ENCODE measurements around the gene MTHFR. TPM values are rescaled to one million over a fixed set of nuclear protein-coding genes. Genes with fewer than 3 reads are reported as not detected.

MTHFR gene
- total RNA-seq, 4 donors from 2014 or later: 10.2 to 24.7 (median 18.1) TPM

- TF ChIP-seq POLR2A (IDR thresholded peaks at IDR 0.05) (no peak), CTCF (IDR thresholded peaks at IDR 0.05 in 4 of 5, conservative IDR thresholded peaks at IDR 0.05 in 1 of 5) (no peak)
- peaks cover 0 to 7% of the 10 kb centered on the region in 2 donors for H3K36me3 ChIP-seq
- H3K9me3 ChIP-seq: no peaks in the 10 kb centered on the region
- no peak overlapping the region for H3K4me3 ChIP-seq
- no peaks in the 10 kb centered on the region for H3K4me1 ChIP-seq
- no peak overlapping the region for H3K27ac ChIP-seq
- intact Hi-C loops (cut with DNase I; ENCODE audit: low total_unique reads) (no loop called here), in situ Hi-C loops (cut with MboI; ENCODE audit: low sequenced_read_pairs in 4 of 4) (no loop called here)
- H3K27me3 ChIP-seq: peaks cover 0 to 13% (median 0%) of the 10 kb centered on the region in 3 donors
- ATAC-seq (no peak), DNase-seq (no peak)
Measured at GRCh38 chr1:11850156-11850555, 44.4 kb upstream of the MTHFR start.

- no peak for TF ChIP-seq CTCF (IDR thresholded peaks at IDR 0.05 in 4 of 5, conservative IDR thresholded peaks at IDR 0.05 in 1 of 5)
- TF ChIP-seq POLR2A (IDR thresholded peaks at IDR 0.05): no peak
- intact Hi-C loops (cut with DNase I; ENCODE audit: low total_unique reads): no loop called here
- no peak for DNase-seq
- Histone ChIP-seq H3K27me3 (peaks cover 0 to 9% (median 0%) of the 10 kb centered on the region in 3 donors), H3K4me3 (no peak overlapping the region), H3K4me1 (no peaks in the 10 kb centered on the region), H3K36me3 (peaks cover 0 to 24% of the 10 kb centered on the region in 2 donors), H3K27ac (no peak overlapping the region), H3K9me3 (no peaks in the 10 kb centered on the region)
- in situ Hi-C loops (cut with MboI; ENCODE audit: low sequenced_read_pairs in 4 of 4): loop anchor here in 3 of 4 donors (10.0 to 25.0 kb wide), 3 partner anchors 46 to 364 kb away; no protein-coding TSS in a partner anchor
- no peak for ATAC-seq
Measured at GRCh38 chr1:11848373-11848700, 42.6 kb upstream of the MTHFR start.

GRCh38 chr1:11847667-11848372 lies 42.1 kb upstream of the MTHFR start, which contains the start of gene NPPA:
Gene NPPA, minus strand, starts transcription at chr1:11847783. Its CDS starts 99 bp downstream, at chr1:11847684.
- no peak within 1 kb of the TSS for H3K4me3 ChIP-seq
- in situ Hi-C loops (cut with MboI; ENCODE audit: low sequenced_read_pairs in 4 of 4): loop anchor here in 3 of 4 donors (10.0 to 25.0 kb wide), 3 partner anchors 47 to 364 kb away; no protein-coding TSS in a partner anchor
- H3K36me3 ChIP-seq: peaks cover 0 to 28% of the 10 kb centered on the region in 2 donors
- H3K9me3 ChIP-seq: no peaks in the 10 kb centered on the region
- H3K27me3 ChIP-seq: peaks cover 0 to 3% (median 0%) of the 10 kb centered on the region in 3 donors
- TF ChIP-seq POLR2A (IDR thresholded peaks at IDR 0.05) (no peak), CTCF (IDR thresholded peaks at IDR 0.05 in 4 of 5, conservative IDR thresholded peaks at IDR 0.05 in 1 of 5) (no peak)
- H3K4me1 ChIP-seq: no peaks in the 10 kb centered on the region
- no peak for DNase-seq
- no peak within 1 kb of the TSS for H3K27ac ChIP-seq
- ATAC-seq: no peak
- intact Hi-C loops (cut with DNase I; ENCODE audit: low total_unique reads): no loop called here

- Histone ChIP-seq H3K4me3 (no peak overlapping the region), H3K9me3 (no peaks in the 10 kb centered on the region), H3K36me3 (peaks cover 0 to 48% of the 10 kb centered on the region in 2 donors), H3K4me1 (no peaks in the 10 kb centered on the region), H3K27ac (no peak overlapping the region), H3K27me3 (peaks cover 0 to 2% (median 0%) of the 10 kb centered on the region in 3 donors)
- no peak for ATAC-seq
- no peak for TF ChIP-seq POLR2A (IDR thresholded peaks at IDR 0.05)
- TF ChIP-seq CTCF (IDR thresholded peaks at IDR 0.05 in 4 of 5, conservative IDR thresholded peaks at IDR 0.05 in 1 of 5): no peak
- no peak for DNase-seq
- in situ Hi-C loops (cut with MboI; ENCODE audit: low sequenced_read_pairs in 4 of 4): loop anchor here in 3 of 4 donors (10.0 to 25.0 kb wide), 3 partner anchors 49 to 367 kb away; no protein-coding TSS in a partner anchor
- intact Hi-C loops (cut with DNase I; ENCODE audit: low total_unique reads): no loop called here
Measured at GRCh38 chr1:11845641-11846335, 40.0 kb upstream of the MTHFR start.

Measured in gastrocnemius medialis (tissue), 4 donors.